Mesodermal cell (in vitro differentiated cells): ENCODE measurements around the gene CLBA1.

Experiments
- H3K27ac ChIP-seq: 2 replicates; pipeline ENCODE4 v1.7.0; 2013; ENCODE audit warnings: mild to moderate bottlenecking, low read depth, low read length, moderate library complexity; ENCODE audit not compliant: severe bottlenecking
- H3K36me3 ChIP-seq: 2 replicates; pipeline ENCODE4 v1.7.1; 2013; ENCODE audit warnings: mild to moderate bottlenecking, low read length, moderate library complexity; ENCODE audit not compliant: control insufficient read depth, insufficient read depth
- H3K4me1 ChIP-seq: one replicate; pipeline ENCODE4 v1.7.1; 2013; ENCODE audit warnings: mild to moderate bottlenecking, low read length; ENCODE audit not compliant: insufficient read depth, control insufficient read depth, poor library complexity, severe bottlenecking
- H3K4me3 ChIP-seq: 2 replicates; pipeline ENCODE4 v1.7.0; 2013; ENCODE audit warnings: low read length, control low read depth, mild to moderate bottlenecking; ENCODE audit not compliant: insufficient read depth, poor library complexity, severe bottlenecking; ENCODE audit errors: extremely low read depth
- H3K9me3 ChIP-seq: 2 replicates; pipeline ENCODE4 v1.7.1; 2013; ENCODE audit warnings: mild to moderate bottlenecking, low read length, moderate library complexity; ENCODE audit not compliant: control insufficient read depth
- WGBS, 2 experiments: methylation state at CpG; one replicate each; pipeline ENCODE4 v1.1.5; 2013; ENCODE audit warnings: missing lambda C conversion rate in 2 of 2; ENCODE audit not compliant: insufficient coverage in 2 of 2; 5-methylcytosine and 5-hydroxymethylcytosine counted together

CLBA1 gene

GRCh38 chr14:104977008-104977680, 8.4 kb upstream of the CLBA1 start:
- H3K27ac ChIP-seq, result no peak overlapping the region
- H3K4me1 ChIP-seq, result peaks cover 26% of the 10 kb centered on the region
- no peaks in the 10 kb centered on the region for H3K9me3 ChIP-seq
- peak overlapping the region; percentile 35 for H3K4me3 ChIP-seq
- 72 to 75% methylated on average over 10 to 11 of the region's 11 CpGs for WGBS, 2 experiments
- H3K36me3 ChIP-seq, result no peaks in the 10 kb centered on the region

DNA sequence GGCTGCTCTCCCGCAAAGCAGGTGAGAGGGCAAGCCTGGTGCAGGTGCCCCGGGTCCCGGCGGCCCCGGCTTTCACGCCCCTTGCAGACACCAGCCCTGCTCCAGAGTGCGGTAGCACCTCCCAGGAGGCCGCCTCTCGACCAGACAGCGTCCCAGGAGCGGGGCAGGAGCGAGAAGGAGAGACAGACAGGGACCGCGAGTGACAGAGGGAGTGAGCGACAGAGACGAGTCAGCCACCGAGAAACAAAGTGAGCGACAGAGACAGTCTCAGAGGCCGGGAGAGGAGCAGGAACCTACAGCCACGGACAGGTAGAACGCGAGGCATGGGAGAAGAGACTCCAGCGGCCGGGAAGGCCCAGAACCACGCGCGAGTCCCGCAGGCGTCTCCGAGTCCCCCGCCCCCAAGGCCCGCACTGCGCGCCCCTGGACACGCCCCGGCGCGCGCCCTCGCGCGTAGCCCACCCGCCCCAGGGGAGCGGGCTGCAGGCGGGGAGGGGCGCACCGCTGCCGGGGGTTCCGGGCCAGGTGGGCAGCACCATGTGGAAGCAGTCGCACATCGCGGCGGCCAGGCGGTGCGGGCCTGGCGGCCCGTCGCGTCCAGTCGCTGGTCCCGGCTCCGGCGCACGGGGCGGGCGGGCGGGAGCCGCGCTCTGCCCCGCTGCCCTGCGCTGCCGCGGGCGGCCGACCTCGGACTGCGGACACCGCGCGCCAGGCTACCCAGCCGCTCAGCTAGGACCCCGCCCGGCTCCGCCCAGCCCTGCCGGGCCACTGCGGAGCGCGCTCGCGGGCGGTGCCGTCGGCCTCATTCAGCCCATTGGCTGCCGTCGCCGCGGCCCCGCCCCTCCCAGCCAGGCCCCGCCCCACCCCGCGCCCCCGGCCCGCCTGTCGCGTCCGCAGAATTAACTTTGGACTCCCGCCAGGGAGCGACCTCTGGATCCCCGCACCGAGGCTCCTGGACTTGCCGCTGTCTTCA, 7.6 kb upstream of the CLBA1 start, which contains the start of gene AHNAK2:
AHNAK2 (minus strand) TSS at position 694 of the 973 bp plus-strand sequence; CDS start at position 557, 137 bp downstream.
- H3K9me3 ChIP-seq, result no peaks in the 10 kb centered on the region
- H3K4me1 ChIP-seq, result peaks cover 18% of the 10 kb centered on the region
- no peak within 1 kb of the TSS for H3K27ac ChIP-seq
- WGBS, 2 experiments, result 4 to 6% methylated on average over 68 to 86 of the region's 111 CpGs
- H3K36me3 ChIP-seq, result no peaks in the 10 kb centered on the region
- peak within 1 kb of the TSS; percentile 35 for H3K4me3 ChIP-seq

- 37 to 40% methylated on average over 26 to 32 of the region's 32 CpGs for WGBS, 2 experiments
- Histone ChIP-seq H3K27ac (no peak overlapping the region), H3K4me3 (peak overlapping the region; percentile 23), H3K4me1 (peaks cover 12% of the 10 kb centered on the region), H3K9me3 (no peaks in the 10 kb centered on the region), H3K36me3 (no peaks in the 10 kb centered on the region)
Observed at GRCh38 chr14:104978746-104979691, 6.6 kb upstream of the CLBA1 start.

DNA sequence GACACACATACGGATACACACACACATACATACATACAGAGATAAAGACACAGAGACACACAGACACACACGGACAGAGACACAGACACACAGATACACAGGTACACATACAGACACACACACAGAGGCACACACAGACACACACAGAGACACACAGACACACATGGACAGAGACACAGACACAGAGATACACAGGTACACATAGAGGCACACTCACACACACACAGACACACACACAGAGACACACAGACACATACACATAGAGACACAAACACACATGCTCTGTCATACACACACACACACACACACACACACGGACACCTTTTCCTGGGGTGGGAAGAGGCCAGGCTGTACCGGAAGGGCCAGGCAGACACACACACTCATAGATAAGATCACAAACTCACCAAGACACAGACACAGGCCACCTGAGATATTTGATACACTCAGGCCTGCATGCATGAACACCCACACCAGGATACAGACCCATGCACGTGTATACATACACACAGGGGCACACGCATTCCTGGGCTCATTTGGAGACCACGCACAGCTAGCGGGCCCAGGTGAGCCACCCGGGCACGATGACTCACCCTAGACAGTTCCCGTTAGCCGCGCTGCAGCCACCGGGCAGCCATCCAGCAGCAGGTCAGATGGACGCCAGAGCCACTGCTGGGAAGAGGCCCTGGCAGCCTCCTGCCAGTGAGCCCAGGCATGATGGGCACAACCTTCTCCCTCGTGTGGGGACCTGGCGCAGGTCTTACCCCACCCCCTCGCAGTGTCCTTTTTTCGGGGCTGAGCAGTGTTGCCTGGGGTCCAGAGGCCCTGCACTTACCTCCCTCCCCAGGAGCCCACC, 5.6 kb upstream of the CLBA1 start:
- 88 to 89% methylated on average over 17 to 19 of the region's 19 CpGs for WGBS, 2 experiments
- H3K27ac ChIP-seq, result no peak overlapping the region

DNA sequence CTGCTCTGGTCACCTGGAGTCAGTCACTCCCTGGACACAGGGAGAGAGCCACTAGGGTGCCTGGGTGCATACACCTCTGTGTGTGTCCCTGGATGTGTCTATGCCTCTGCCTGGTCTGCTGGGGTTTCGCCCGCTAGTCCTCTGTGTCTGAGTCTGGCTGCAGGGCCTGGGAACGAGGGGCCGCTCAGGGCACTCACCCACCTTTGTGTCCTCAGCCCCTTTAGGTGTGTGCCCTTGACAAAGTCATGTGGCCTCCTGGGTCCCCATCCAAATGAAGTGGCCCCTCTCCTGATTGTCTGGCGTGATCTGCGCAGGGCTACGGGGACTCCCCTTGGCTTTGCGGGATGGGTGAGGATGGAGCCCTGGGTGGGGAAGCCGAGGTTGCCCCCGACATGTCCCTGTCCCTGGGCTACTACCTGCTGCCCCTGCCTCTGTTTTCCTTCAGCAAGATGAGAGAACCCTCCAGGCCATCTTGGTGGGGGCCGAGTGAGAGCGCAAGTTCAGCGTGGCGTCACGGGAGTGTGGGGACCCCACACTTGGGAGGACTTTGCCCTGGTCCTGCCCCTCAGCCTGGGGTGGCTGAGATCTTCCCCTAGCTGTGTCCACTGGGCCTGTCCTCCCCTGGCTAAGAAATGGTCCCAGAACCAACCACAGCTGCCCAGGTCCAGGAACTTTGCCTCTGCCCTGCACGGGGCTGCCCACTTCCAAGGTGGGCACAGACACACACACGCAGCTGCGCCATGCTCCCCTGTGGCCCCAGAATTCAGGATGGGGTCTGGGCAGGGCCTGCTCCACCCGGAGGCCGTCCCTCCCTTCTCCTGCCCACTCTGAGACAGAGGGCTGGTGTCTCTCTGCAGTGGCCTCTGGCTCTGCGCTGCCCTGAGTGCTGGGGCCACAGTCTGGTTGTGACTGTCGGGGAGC, 4.7 kb upstream of the CLBA1 start:
- Histone ChIP-seq H3K4me1 (peaks cover 7% of the 10 kb centered on the region), H3K27ac (no peak overlapping the region), H3K36me3 (no peaks in the 10 kb centered on the region), H3K4me3 (no peak overlapping the region), H3K9me3 (no peaks in the 10 kb centered on the region)
- 87 to 93% methylated on average over 20 of the region's 22 CpGs for WGBS, 2 experiments

More for the DNA sequence above, 5.6 kb upstream of the CLBA1 start:
- Histone ChIP-seq H3K4me1 (peaks cover 7% of the 10 kb centered on the region), H3K9me3 (no peaks in the 10 kb centered on the region), H3K4me3 (no peak overlapping the region), H3K36me3 (no peaks in the 10 kb centered on the region)

GRCh38 chr14:104981699-104982541, 3.7 kb upstream of the CLBA1 start:
- WGBS, 2 experiments, result 88 to 92% methylated on average over 11 to 16 of the region's 17 CpGs
- Histone ChIP-seq H3K9me3 (no peaks in the 10 kb centered on the region), H3K27ac (no peak overlapping the region), H3K36me3 (no peaks in the 10 kb centered on the region), H3K4me3 (no peak overlapping the region), H3K4me1 (peaks cover 5% of the 10 kb centered on the region)

- Histone ChIP-seq H3K27ac (no peak overlapping the region), H3K4me3 (no peak overlapping the region), H3K4me1 (peaks cover 5% of the 10 kb centered on the region), H3K36me3 (no peaks in the 10 kb centered on the region), H3K9me3 (no peaks in the 10 kb centered on the region)
- WGBS, 2 experiments, result 83 to 86% methylated on average over 8 to 10 of the region's 10 CpGs
Observed at GRCh38 chr14:104982548-104983230, 2.9 kb upstream of the CLBA1 start.

- H3K4me1 ChIP-seq, result peaks cover 5% of the 10 kb centered on the region
- H3K4me3 ChIP-seq, result no peak overlapping the region
- H3K27ac ChIP-seq, result no peak overlapping the region
- H3K36me3 ChIP-seq, result no peaks in the 10 kb centered on the region
- no peaks in the 10 kb centered on the region for H3K9me3 ChIP-seq
- 84% methylated on average over 10 to 12 of the region's 12 CpGs for WGBS, 2 experiments
Observed at GRCh38 chr14:104983231-104983721, 2.3 kb upstream of the CLBA1 start.
